GM19397 (cell line): ENCODE measurements around the gene CRY2.
"Not testable (repeated sequence)": the region's sequence is repeated elsewhere in the genome, so short reads cannot be mapped to it uniquely, and the experiment has no call there.

ENCODE experiments used
- ATAC-seq: cut with Tn5 transposase; IDR thresholded peaks from one replicate; pipeline ENCODE4 v1.9.1; 2021; ENCODE audit warnings: mild to moderate bottlenecking, moderate library complexity; ENCODE audit not compliant: unreplicated experiment

The CRY2 gene

DNA sequence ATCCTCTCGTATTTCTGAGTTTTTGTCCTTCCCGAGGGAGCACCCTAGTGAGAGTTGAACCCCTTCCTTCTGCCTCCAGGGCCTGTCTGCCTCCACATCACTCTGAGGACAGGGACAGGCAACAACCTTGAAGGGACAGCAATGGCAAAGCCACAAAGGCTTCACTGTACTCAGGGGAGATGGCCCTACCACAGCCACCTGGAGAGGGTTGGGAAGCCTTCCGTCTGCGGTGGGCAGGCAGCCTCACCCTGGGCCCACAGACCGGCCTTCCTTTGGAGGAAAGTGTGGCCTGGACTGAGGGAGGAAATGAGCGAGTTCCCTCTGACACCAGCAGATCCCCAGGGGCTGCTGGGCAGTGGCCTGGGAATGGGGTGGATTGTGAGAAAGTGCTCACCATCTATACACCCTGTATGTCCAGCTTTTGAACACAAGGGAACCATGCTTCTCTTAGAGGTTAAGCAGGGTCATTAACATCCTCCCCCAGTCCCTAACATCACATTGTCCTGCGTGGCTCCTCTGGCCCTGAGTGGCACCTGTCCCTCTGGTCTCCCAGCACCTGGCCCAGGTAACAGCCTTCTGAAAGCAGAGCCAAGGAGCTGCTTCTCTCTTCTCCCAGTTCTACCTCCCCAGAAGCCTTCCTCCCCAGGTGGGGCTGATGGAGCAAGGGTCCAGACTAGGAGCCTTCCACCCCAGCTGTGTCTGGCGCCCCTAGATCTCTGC is 35.5 kb upstream of the CRY2 start:
- ATAC-seq, result no peak

DNA sequence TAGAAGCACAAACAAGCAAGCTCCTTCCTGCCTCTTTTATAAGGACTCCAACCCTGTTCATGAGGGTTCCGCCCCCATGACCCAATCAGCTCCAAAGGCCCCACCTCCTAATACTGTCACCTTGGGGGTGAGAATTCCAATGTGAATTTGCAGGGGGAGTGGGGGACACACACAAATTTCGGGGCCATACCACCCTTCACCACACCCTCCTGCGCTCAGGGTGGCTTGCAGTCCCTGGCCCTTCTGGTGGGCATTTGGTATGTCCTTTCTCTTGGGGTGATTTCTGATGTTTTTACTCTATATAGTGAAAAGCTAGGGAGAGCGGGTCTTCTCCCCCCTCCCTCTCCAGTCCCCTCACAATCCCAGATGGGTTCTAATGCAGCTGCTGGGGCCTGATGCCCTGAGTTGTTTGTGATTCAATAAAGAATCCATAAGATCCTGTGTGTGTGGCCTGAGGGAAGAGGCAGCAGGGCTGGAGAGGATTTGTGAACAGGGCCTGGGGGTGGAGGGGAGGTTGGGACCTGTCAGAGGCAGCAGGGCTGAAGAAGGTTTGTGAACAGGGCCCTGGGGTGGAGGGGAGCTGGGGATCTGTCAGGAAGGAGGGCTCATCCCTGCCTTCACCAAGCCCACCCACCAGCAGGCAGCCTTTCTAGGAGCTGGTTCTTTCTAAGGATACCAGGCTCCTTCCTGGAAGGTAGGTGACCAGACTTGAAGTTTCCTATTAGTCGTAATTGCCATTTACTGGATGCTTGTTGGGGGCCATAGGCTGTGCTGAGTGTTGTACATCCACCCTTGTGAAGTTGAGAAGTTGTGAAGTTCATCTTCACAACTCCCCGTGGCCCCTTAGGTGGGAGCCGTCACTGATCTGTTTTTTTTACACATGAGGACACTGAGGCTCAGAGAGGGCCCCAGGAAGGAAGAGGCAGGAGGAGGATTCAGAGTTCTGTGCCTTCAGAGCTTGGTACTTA is 34.4 kb upstream of the CRY2 start:
- ATAC-seq, result no peak

DNA sequence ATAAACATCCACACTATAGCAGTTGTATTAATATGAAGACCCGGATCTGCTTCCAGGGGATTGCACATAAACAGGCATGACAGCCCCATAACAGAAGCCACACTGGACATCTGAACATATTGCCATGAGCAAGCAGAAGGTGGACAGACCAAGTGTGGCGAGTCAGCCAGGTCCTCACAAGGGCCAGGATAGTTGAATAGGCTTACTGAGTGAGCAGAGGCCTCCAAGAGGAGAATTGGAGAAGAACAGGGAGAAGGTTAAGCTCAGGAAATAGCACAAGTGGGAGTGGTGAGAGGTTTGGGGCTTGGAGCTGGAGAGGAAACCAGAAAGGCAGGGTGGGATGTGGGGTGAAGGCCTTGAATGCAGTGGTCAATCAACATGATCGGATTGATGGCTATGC is 31.5 kb upstream of the CRY2 start:
- ATAC-seq, result no peak

DNA sequence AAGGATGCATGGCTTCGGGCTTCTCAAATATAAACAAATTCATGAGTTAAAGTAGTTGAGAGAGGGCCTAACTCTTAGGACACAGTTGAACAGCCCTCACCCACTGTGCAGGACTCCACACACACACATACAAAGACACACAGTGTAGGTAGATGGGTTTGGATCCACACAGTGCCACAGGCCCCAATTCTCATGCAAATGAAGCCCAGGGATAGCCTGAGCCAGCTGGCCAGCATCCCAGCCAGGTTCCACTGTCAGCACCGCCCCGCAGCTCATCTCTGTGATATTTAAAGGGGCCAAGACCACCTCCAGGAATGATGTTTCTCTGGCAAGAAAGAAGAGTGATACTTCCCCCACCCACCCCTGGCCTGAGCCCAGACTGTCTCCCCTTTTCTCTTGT is 30.7 kb upstream of the CRY2 start:
- ATAC-seq, result no peak

DNA sequence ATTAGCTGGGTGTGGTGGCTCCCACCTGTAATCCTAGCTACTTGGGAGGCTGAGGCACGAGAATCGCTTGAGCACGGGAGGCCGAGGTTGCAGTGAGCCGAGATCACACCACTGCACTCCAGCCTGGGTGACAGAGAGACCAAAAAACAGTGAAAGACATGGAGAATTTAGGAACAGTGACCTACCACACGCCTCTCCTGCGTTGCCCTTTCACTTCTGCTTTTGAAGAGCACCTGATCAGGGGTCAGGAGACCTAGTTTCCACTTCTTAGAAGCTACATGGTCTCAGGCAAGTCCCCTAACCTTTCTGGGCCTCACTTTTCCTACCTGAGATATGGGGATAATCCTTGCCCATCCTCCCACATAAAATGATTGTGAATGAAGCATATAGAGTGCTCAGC is 30.1 kb upstream of the CRY2 start:
- no peak for ATAC-seq

DNA sequence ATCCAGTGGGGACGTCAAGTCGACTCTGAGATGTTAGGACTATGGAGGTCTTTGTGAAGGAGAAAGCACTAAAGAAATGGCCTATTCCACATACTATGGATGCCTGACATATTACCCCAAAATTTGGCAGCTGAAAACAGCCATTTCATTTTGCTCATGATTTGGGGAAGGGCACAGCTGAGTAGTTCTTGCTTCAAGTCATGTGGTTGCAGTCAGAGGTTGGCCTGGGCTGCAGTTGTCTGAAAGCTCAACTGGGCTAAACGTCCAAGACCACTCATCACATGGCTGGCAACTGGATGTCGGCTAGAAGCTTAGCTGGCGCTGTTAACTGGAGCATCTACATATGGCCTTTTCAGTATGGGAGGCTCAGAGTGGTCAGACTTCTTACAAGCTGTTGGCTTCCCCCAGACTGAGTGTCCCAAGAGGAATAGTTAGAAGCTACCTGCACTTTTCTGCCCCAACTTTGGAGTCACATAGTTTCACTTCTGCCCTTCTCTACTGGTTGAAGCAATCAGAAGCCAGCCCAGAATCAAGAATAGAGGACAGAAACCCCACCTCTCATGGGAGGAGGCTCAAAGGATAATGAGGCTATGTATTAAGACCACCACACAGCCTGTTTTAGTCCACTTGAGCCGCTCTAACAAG is 28.2 kb upstream of the CRY2 start:
- ATAC-seq, result no peak

DNA sequence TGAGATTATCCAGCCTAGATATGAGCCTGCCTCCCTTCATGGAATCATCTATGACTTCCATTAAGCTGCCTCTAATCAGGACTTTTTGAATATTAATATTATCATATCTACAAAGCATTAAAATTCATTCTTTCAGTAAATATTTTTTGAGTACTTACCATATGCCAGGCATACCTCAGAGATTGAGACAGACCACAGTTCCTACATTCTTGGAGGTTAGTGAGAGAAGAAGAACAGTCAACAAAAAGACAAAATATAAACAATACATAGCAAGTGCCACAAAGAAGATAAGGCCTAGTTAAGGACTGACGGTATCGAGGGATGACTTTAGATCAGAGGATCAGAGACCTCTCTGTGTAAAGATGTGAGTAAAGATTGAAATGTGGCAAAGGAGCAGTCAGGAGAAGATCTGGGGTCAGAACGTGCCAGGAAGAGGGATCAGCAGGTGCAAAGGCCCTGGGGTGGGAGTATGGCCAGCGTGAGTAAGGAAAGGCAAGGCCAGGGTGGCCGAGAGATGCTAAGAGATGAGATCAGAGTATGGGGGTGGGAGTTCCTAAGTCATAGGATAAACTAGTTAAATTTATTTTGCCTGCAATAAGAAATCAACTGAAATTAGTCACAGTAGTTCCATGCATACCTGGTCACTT is 26.9 kb upstream of the CRY2 start:
- no peak for ATAC-seq

DNA sequence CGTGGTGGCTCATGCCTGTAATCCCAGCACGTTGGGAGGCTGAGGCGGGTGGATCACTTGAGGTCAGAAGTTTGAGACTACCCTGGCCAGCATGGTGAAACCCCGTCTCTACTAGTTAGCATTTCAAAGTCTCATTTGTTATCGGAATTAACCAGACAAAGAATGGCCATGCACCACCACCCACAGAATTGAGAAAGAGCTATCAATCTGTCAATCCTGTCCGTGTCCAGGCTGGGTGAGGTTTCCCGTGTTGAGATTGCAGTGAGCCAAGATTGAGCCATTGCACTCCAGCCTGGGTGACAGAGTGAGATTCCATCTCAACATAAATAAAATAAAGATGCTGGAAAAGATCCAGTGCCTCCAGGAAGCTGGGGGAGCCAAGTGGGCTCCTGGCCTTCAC is 20.8 kb upstream of the CRY2 start:
- ATAC-seq, result not testable (repeated sequence)

DNA sequence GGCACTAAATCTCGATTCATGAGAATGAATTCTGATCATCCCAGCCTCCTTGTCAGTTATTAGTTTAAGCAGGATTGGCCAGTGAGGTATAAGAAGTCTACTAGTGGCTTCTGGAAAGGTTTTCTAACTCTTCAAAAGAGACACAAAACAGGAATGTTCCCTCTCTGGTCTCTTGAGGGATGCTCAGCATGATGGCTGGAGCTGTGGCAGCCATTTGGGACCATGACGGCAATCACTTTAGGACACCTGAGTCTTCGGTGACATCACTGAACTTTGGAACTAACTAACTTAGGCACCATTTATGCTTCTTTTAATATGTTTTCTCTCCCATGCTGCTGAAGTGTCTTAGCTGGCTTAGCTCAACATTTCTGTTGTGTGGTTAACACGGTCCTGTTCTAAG is 20.2 kb upstream of the CRY2 start:
- no peak for ATAC-seq

DNA sequence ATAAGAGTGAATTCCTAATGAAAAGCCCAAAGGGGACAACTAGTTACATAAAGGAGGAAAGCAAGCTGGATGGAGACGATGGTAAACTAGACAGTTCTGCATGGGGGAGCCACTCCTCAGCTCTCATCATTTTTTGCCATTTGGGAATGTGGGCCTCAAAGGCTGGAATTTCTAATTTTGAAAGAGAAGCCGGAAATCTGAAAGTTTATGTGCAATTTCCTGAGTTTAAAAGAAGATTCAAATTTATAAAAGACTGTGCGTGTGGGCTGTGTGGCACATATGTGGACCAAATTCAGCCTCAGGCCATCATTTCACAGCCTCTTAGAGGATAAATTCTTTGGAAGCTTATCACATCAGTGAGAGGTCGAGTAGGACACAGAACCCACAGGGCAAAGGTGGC is 18.3 kb upstream of the CRY2 start:
- ATAC-seq, result no peak

DNA sequence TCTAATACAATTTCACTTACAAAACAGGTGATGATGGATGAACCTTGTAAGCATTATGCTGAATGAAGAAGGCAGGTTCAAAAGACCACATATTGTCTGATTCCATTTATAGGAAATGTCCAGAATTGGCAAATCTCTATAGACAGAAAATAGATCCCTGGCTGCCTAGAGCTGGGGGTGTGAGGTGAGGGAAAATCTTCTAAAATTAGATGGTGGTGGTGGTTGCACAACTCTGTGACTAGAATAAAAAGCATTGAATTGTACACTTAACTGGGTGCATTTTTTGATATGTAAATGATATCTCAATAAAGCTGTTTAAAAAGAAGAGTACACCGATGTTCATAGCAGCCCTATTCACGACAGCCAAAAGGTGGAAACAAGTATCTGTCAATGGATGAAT is 16.7 kb upstream of the CRY2 start:
- ATAC-seq, result no peak

DNA sequence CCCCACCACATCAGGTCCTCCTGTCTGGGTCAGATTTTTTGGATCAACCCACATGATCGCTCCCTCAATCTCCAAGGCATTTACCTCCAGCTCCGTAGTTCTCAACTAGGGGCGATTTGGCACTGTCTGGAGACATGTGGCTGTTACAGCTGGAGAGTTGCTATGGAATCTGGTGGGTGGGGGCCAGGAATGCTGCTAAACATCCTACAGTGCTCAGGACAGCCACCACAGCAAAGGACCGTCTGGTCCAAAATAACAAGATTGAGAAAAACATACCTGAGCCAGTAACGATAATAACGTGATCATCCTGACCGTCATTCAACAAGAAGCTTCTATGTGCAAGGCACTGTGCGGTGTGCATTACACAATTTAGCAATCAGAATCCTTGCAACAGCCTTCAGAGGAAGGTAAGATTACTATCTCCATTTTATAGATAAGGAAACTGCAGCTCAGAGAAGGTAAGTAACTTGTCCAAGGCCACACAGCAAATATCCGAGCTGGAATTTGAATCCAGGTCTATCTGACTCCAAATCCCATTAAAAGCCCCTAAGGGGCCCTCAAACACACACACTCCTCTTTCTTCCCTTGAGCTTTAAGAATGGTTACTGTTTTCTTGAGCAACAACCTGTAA is 14.3 kb upstream of the CRY2 start:
- ATAC-seq, result no peak

DNA sequence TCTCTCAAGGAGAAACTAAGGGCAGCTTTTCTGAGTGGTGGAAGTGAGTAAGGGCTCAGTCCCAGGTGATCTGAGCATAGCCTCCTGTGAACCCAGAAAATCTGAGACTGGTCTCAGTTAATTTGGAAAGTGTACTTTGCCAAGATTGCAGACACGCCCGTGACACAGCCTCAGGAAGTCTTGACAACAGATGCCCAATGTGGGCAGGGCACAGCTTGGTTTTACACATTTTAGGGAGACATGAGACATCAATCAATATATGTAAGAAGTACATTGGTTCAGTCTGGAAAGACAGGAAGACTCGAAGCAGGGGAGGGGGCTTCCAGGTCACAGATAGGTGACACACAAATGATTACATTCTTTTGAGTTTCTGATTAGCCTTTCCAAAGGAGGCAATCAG is 13.5 kb upstream of the CRY2 start:
- no peak for ATAC-seq

DNA sequence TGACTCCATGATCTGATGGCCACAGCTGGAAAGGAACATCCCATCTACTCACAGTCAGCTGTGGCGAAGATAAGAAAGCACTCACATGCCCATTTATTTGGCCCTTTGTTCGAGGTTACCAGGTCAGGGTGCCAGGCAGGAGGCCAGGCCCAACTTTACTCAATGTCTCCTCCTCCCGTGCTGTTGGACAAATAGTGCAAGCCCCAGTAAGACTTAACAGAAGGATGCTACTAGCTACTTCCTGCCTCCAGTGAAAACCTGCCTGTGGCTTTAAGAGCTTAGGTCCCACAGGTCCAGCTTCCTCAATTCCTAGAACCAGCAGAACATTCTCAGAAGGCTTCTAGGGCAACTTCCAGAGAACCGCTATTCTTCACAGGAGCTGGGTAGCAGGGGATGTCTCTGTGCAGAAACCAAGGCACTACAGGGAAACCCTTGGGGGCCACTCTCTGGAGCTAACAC is 12.9 kb upstream of the CRY2 start:
- no peak for ATAC-seq

DNA sequence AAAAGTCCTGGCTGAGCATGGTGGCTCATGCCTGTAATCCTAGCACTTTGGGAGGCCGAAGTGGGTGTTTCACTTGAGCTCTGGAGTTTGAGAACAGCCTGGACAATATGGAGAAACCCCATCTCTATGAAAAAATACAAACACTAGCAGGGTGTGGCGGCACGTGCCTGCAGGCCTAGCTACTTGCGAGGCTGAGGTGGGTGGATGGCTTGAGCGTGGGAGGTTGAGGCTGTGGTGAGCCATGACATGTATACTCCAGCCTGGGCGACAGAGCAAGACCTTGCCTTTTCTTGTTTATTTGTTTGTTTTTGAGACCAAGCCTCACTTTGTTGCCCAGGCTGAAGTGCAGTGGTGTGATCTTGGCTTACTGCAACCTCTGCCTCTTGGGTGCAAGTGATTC is 8.1 kb upstream of the CRY2 start:
- no peak for ATAC-seq

DNA sequence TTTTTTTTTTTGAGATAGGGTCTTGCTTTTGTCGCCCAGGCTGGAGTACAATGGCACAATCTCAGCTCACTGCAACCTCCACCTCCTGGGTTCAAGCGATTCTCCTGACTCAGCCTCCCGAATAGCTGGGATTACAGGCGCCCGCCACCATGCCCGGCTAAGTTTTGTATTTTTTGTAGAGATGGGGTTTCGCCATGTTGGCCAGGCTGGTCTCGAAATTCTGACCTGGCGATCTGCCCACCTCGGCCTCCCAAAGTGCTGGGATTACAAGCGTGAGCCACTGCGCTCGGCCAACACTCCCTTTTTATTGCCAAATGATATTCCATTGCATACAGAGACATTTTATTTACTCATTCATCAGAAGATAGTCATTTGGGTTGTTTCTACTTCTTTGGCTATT is 7.0 kb upstream of the CRY2 start:
- not testable (repeated sequence) for ATAC-seq

DNA sequence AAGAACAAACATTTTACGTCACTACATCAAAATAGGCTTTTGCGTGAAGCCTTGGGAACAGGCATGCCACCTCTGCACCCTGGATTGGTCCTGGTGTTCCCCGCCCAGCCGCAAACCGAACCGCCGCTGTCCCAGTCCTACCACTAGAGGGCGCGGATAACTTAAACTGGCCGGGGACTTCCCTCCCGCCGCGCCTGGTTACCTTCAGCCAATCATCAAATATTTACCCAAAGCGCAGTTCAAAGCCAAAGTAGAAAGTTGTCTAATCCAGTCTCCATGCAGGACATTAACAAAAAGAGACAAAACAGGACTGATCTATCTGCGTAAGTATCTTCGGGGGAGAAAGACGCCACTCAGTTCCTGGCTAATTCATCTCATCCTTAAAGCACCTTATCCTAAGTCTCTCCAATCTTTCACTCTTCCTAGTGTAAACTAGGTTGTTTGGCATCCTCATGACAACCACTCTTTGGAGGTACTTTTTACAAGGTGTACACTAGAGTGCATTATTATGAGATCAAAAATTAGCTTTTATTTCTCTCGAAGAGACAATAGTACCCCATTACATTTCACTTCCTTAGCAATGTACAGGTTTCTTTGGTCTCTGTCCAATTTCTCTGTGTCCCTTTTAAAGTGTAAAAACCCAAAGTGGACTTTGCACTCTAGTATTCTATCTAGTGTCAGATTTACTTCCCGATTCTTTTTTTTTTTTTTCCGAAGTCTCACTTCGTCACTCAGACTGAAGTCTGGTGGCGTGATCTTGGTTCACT is 3.9 kb upstream of the CRY2 start:
- no peak for ATAC-seq

DNA sequence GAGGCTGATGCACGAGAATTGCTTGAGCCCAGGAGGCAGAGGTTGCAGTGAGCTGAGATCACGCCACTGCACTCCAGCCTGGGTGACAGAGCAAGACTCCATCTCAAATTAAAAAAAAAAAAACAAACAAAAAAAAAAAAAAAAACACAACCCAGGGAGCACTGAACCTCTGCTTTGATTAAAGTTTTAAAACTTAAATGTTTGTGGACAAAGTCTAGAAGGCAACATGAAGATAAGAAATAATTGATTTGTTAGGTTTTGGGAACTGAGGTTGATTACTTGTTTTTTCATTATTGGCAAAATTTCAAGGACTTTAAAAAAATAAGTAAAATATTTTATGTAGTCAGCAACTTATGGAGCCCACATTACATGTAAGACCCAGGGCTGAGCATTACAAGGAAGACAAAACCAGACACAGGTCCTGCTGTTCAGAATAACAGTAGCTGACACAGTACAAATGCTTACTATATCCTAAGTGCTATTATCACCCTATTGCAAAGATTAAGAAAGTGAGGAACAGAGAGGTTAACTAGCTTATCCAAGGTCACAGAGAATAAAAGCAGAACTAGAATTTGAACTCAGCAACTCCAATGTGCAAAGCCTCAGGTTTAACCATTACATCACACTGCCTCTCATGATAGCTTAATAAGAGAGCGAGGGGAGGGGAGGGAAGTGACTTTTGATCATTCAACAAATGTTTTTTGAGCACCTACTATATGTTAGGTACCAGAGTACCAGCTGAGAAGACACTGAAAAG is 2.3 kb upstream of the CRY2 start:
- no peak for ATAC-seq

DNA sequence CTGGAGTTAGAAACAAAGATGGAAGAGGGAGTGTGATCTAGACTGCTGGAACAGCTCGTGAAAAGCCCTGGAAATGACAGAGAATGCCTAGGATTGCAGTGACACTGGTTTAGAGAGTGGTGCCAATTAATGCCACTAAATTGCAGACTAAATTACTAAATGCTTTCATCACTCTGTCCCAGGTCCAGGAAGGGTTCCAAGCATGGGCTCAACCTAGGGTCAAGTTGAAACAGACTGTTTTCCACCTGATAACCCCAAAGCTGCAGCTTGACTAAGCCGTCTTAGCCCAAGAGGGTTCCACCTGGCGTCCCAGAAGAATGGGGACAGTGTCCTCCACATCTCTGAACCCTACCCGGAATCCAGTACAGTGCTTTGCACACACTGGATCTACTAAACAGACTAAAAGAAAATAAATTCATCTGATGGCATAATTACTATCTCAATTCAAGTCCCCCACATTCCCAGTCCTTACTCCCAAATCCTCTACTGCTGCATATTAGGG is 1.1 kb upstream of the CRY2 start:
- no peak for ATAC-seq
